IMR-90 (cell line): Measurements from ENCODE around the gene ATG7. TPM values are rescaled to one million over a fixed set of nuclear protein-coding genes. Genes with fewer than 3 reads are reported as not detected.
A peak's percentile ranks its signal among the peaks of the same experiment; 100 is the strongest.

Source experiments
- ATAC-seq: fragments of 200-7000 bp; cut with Tn5 transposase; 2 replicates; pipeline ENCODE4 v1.9.1; 2020; ENCODE audit warnings: low read depth, mild to moderate bottlenecking, moderate library complexity
- BruUV-seq: library from RNA; stranded (reverse); fragments of 400-500 nt; replicated peaks from 2 replicates; lab custom pipeline; 2021; lab: Mats Ljungman, UMichigan
- CTCF ChIA-PET: fragments of 300-600 bp; formaldehyde crosslinking; extraction: SDS; loops from one replicate; lab custom pipeline; 2021; ENCODE audit warnings: antibody characterized with exemption; lab: Yijun Ruan, JAX
- POLR2A ChIA-PET: fragments of 300-600 bp; sonication (Branson Sonifier 250); formaldehyde crosslinking; loops from one replicate; lab custom pipeline; 2022; ENCODE audit warnings: antibody characterized with exemption; ENCODE audit not compliant: unreplicated experiment; lab: Charles Lee
- DNase-seq: peaks from one replicate; pipeline ENCODE4 v3.0.0; 2013
- H2AFZ ChIP-seq: replicated peaks from 2 replicates; pipeline ENCODE3; 2013; ENCODE audit warnings: low read length, mild to moderate bottlenecking; ENCODE audit not compliant: poor library complexity
- H2AK5ac ChIP-seq: 2 replicates; pipeline ENCODE4 v1.6.1; 2013; ENCODE audit warnings: low read depth, low read length, inconsistent platforms
- H2AK9ac ChIP-seq: replicated peaks from 2 replicates; pipeline ENCODE3; 2013; ENCODE audit warnings: mild to moderate bottlenecking, low read depth, low read length, moderate library complexity; ENCODE audit not compliant: poor library complexity
- H2BK120ac ChIP-seq: 2 replicates; pipeline ENCODE4 v1.6.1; 2013; ENCODE audit warnings: low read depth, low read length, inconsistent platforms
- H2BK15ac ChIP-seq: 3 replicates; pipeline ENCODE4 v1.6.1; 2013; ENCODE audit warnings: low read depth, low read length, inconsistent platforms
- H2BK20ac ChIP-seq: 2 replicates; pipeline ENCODE4 v1.6.1; 2013; ENCODE audit warnings: low read depth, mild to moderate bottlenecking, inconsistent platforms, low read length, moderate library complexity
- H2BK5ac ChIP-seq: 2 replicates; pipeline ENCODE4 v1.6.1; 2013; ENCODE audit warnings: mild to moderate bottlenecking, low read depth, low read length, inconsistent platforms; ENCODE audit not compliant: poor library complexity, severe bottlenecking
- H3K14ac ChIP-seq: replicated peaks from 2 replicates; pipeline ENCODE4 v1.6.1; 2013; ENCODE audit warnings: low read depth, low read length, inconsistent platforms
- H3K18ac ChIP-seq: 2 replicates; pipeline ENCODE4 v1.6.1; 2013; ENCODE audit warnings: low read depth, low read length, control low read depth
- H3K23ac ChIP-seq: 2 replicates; pipeline ENCODE4 v1.6.1; 2013; ENCODE audit warnings: low read depth, low read length, inconsistent platforms
- H3K27ac ChIP-seq: 2 replicates; pipeline ENCODE4 v1.5.1; 2013; ENCODE audit warnings: mild to moderate bottlenecking, control low read depth, low read length; ENCODE audit not compliant: insufficient read depth
- H3K27me3 ChIP-seq: 2 replicates; pipeline ENCODE4 v1.6.1; 2013; ENCODE audit warnings: low read length; ENCODE audit not compliant: control insufficient read depth, insufficient read depth
- H3K36me3 ChIP-seq: 2 replicates; pipeline ENCODE4 v1.6.1; 2013; ENCODE audit warnings: low read length, mixed read lengths; ENCODE audit not compliant: control insufficient read depth, insufficient read depth
- H3K4ac ChIP-seq: 2 replicates; pipeline ENCODE4 v1.6.1; 2013; ENCODE audit warnings: low read depth, low read length, inconsistent platforms
- H3K4me1 ChIP-seq: 2 replicates; pipeline ENCODE4 v1.6.1; 2013; ENCODE audit warnings: low read length, mixed read lengths; ENCODE audit not compliant: control insufficient read depth, insufficient read depth
- H3K4me2 ChIP-seq: 2 replicates; pipeline ENCODE4 v1.6.1; 2013; ENCODE audit warnings: low read depth, mild to moderate bottlenecking, control low read depth, low read length, moderate library complexity
- H3K4me3 ChIP-seq: 2 replicates; pipeline ENCODE4 v1.5.1; 2013; ENCODE audit warnings: low read depth, mild to moderate bottlenecking, control low read depth, low read length, moderate library complexity; ENCODE audit not compliant: insufficient read depth
- H3K56ac ChIP-seq: 2 replicates; pipeline ENCODE4 v1.6.1; 2013; ENCODE audit warnings: low read length, inconsistent platforms; ENCODE audit not compliant: insufficient read depth; ENCODE audit errors: extremely low read depth
- H3K79me1 ChIP-seq, 2 experiments: 2 replicates each; pipeline ENCODE4 v1.6.1; 2013; ENCODE audit warnings: low read length in 2 of 2, inconsistent platforms in 1 of 2, low read depth in 1 of 2
- H3K9ac ChIP-seq: 2 replicates; pipeline ENCODE4 v1.6.1; 2013; ENCODE audit warnings: low read depth, low read length, control low read depth
- H3K9me1 ChIP-seq: 2 replicates; pipeline ENCODE4 v1.6.1; 2013; ENCODE audit warnings: low read length, inconsistent platforms; ENCODE audit not compliant: insufficient read depth
- H3K9me3 ChIP-seq: 2 replicates; pipeline ENCODE4 v1.6.1; 2013; ENCODE audit warnings: low read length; ENCODE audit not compliant: control insufficient read depth, insufficient read depth
- H4K20me1 ChIP-seq: 2 replicates; pipeline ENCODE4 v1.6.1; 2013; ENCODE audit warnings: low read length, inconsistent platforms; ENCODE audit not compliant: insufficient read depth
- H4K5ac ChIP-seq: 2 replicates; pipeline ENCODE4 v1.6.1; 2013; ENCODE audit warnings: mild to moderate bottlenecking, low read depth, low read length, control low read depth
- H4K8ac ChIP-seq, 2 experiments: 2 replicates each; pipeline ENCODE4 v1.6.1; 2013; ENCODE audit warnings: low read depth in 2 of 2, low read length in 2 of 2, control low read depth in 1 of 2, inconsistent platforms in 1 of 2
- H4K91ac ChIP-seq: 2 replicates; pipeline ENCODE4 v1.6.1; 2013; ENCODE audit warnings: low read depth, low read length, inconsistent platforms; ENCODE audit not compliant: insufficient read depth
- ELK1 ChIP-seq: fragments of 150-350 bp; IDR thresholded peaks from 2 replicates; pipeline ENCODE4 v1.6.1; 2016; ENCODE audit warnings: low read depth, mild to moderate bottlenecking, low read length, moderate library complexity, borderline replicate concordance
- MAFK ChIP-seq: IDR thresholded peaks from 2 replicates; pipeline ENCODE4 v1.6.1; 2012; ENCODE audit warnings: low read depth, low read length, improper control_type of control experiment
- NFE2L2 ChIP-seq: fragments of 150-350 bp; IDR thresholded peaks from 2 replicates; pipeline ENCODE4 v1.6.1; 2016; ENCODE audit warnings: low read depth, mild to moderate bottlenecking, low read length
- POLR2A ChIP-seq: IDR thresholded peaks from 2 replicates; pipeline ENCODE4 v1.6.1; 2012; ENCODE audit warnings: mild to moderate bottlenecking, low read depth, low read length
- SMC3 ChIP-seq: fragments of 150-350 bp; IDR thresholded peaks from 2 replicates; pipeline ENCODE4 v1.6.1; 2016; ENCODE audit warnings: low read depth, mild to moderate bottlenecking, antibody characterized with exemption, low read length, moderate library complexity
- WGBS, 2 experiments: methylation state at CpG; one replicate each; pipeline versions ENCODE4 v1.1.5 to v1.1.7; 2013; ENCODE audit warnings: missing lambda C conversion rate in 2 of 2; ENCODE audit not compliant: insufficient read length in 1 of 2; ENCODE audit errors: extremely low coverage in 2 of 2; 5-methylcytosine and 5-hydroxymethylcytosine counted together
- dilution Hi-C: fragments of 300-500 bp; cut with HindIII; formaldehyde crosslinking; loops from one replicate; pipeline ENCODE4 v1.14.3; 2018; ENCODE audit warnings: low sequenced_read_pairs; ENCODE audit not compliant: unreplicated experiment
- in situ Hi-C: fragments of 300-500 bp; cut with MboI; formaldehyde crosslinking; loops from 3 replicates; pipeline ENCODE4 v1.14.3; 2019; ENCODE audit warnings: low sequenced_read_pairs, inconsistent platforms, mixed read lengths
- intact Hi-C: fragments of 100-400 bp; cut with micrococcal nuclease; formaldehyde crosslinking; loops from 2 replicates; pipeline ENCODE4 v1.10.0; 2022
- polyA plus RNA-seq, 3 experiments: library from polyadenylated mRNA; depleted of rRNA; stranded (reverse); fragments of >200 nt; gene quantifications; 2 replicates each; pipeline ENCODE4 v1.2.3, GENCODE V29; 2012; ENCODE audit warnings: low replicate concordance in 1 of 3
- total RNA-seq: library from RNA; depleted of rRNA; stranded (reverse); fragments of >200 nt; gene quantifications from 2 replicates; pipeline ENCODE4 v1.2.3, GENCODE V29; 2012
- TF ChIP-seq, protein P1 (sequence below): conservative IDR thresholded peaks from 2 replicates; pipeline ENCODE4 v1.5.1; 2012; ENCODE audit warnings: mild to moderate bottlenecking, low read depth, low read length, improper control_type of control experiment

Gene ATG7
- total and polyA plus RNA-seq, 2 of the 4 experiments (the other 2 are of a cell fraction) = 15.6 to 51.4 TPM

DNA sequence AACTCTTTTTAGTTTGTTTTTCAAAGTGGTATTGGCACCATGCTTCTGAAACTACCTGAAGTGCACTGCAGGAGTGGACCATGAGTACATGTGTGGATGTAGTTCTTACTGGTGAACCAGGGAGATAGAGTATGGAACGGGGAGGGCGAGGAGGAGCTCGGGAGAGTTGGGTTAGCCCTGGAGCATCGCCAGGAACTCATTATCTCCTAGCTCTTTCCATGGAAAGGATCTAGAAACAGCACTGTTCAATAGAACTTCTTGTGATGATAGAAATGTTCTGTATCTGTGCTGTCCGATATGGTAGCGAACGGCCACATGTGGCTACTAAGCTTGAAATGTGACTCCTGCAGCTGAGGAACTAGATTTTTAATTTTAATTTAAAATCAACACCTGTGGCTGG, 324.2 kb downstream of the ATG7 start:
- H2BK5ac ChIP-seq = no peak overlapping the region
- CTCF ChIA-PET = no interaction called here
- intact Hi-C loops = no loop called here
- ATAC-seq = no peak
- no peak overlapping the region for H3K9ac ChIP-seq
- H3K18ac ChIP-seq = no peak overlapping the region
- dilution Hi-C loops = no loop called here
- H3K9me1 ChIP-seq = peaks cover 33% of the 10 kb centered on the region
- H3K79me1 ChIP-seq = peaks cover 14 to 69% of the 10 kb centered on the region in 2 experiments
- H2BK120ac ChIP-seq = no peak overlapping the region
- peaks cover 27% of the 10 kb centered on the region for H4K20me1 ChIP-seq
- no peak overlapping the region for H3K4ac ChIP-seq
- H3K27me3 ChIP-seq = no peaks in the 10 kb centered on the region
- peak overlapping the region; percentile 5 for H2AK9ac ChIP-seq
- H3K23ac ChIP-seq = no peak overlapping the region
- BruUV-seq = no TSS peak
- peak overlapping the region in 1 of 2 experiments; percentile 50; a peak in 2 of 4 replicates for H4K8ac ChIP-seq
- no peak overlapping the region for H3K4me2 ChIP-seq
- peaks cover 15% of the 10 kb centered on the region for H3K36me3 ChIP-seq
- H3K56ac ChIP-seq = no peak overlapping the region
- no peak overlapping the region for H4K5ac ChIP-seq
- in situ Hi-C loops = no loop called here
- H3K4me1 ChIP-seq = peaks cover 23% of the 10 kb centered on the region
- H3K9me3 ChIP-seq = no peaks in the 10 kb centered on the region
- no peak for DNase-seq
- H3K4me3 ChIP-seq = no peak overlapping the region
- no peak overlapping the region for H2BK20ac ChIP-seq
- H3K27ac ChIP-seq = no peak overlapping the region
- H3K14ac ChIP-seq = peak overlapping the region; percentile 5; the same call in 1 of the 2 replicates
- no peak overlapping the region for H2AFZ ChIP-seq
- H2BK15ac ChIP-seq = no peak overlapping the region
- TF ChIP-seq, protein P1, sequence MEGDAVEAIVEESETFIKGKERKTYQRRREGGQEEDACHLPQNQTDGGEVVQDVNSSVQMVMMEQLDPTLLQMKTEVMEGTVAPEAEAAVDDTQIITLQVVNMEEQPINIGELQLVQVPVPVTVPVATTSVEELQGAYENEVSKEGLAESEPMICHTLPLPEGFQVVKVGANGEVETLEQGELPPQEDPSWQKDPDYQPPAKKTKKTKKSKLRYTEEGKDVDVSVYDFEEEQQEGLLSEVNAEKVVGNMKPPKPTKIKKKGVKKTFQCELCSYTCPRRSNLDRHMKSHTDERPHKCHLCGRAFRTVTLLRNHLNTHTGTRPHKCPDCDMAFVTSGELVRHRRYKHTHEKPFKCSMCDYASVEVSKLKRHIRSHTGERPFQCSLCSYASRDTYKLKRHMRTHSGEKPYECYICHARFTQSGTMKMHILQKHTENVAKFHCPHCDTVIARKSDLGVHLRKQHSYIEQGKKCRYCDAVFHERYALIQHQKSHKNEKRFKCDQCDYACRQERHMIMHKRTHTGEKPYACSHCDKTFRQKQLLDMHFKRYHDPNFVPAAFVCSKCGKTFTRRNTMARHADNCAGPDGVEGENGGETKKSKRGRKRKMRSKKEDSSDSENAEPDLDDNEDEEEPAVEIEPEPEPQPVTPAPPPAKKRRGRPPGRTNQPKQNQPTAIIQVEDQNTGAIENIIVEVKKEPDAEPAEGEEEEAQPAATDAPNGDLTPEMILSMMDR = no peak
- TF ChIP-seq MAFK = no peak
- no peak for TF ChIP-seq SMC3
- TF ChIP-seq NFE2L2 = no peak
- no peak for TF ChIP-seq POLR2A
- no peak for TF ChIP-seq ELK1
- POLR2A ChIA-PET = interaction anchor here (0.6 kb wide), 1 partner anchor 1755 kb away, joined by 3 read pairs; no protein-coding TSS in a partner anchor
- peak overlapping the region; percentile 72; the same call in 1 of the 2 replicates for H2AK5ac ChIP-seq
- no CpG with 5 or more reads among the region's 7 CpGs for WGBS, 2 experiments
- H4K91ac ChIP-seq = 0 out of 2 replicates have a peak overlapping the region, but pooled peaks have one; percentile 16
